CD4-positive, alpha-beta T cell (primary cell): ENCODE data around the gene PPARD. TPM values are rescaled to one million over a fixed set of nuclear protein-coding genes. Genes with fewer than 3 reads are reported as not detected.

Experiments
- ATAC-seq: fragments of 200-7000 bp; cut with Tn5 transposase; one replicate; pipeline ENCODE4 v1.10.0; 2022; ENCODE audit warnings: mild to moderate bottlenecking; ENCODE audit not compliant: poor library complexity
- CTCF ChIA-PET: fragments of 350-600 bp; sonication (Branson Sonifier 250); formaldehyde crosslinking; loops from one replicate; lab custom pipeline; 2021; ENCODE audit warnings: antibody characterized with exemption, inconsistent platforms; lab: Charles Lee
- POLR2A ChIA-PET: fragments of 350-600 bp; sonication (Branson Sonifier 250); formaldehyde crosslinking; loops from one replicate; lab custom pipeline; 2021; ENCODE audit warnings: antibody characterized with exemption, inconsistent platforms; lab: Charles Lee
- DNase-seq, 14 experiments: peaks; one replicate each; pipeline ENCODE4 v3.0.0-alpha.2; 2013 to 2020; ENCODE audit warnings: mixed read lengths in 2 of 14
- H3K27ac ChIP-seq, 2 donors: one replicate each; pipeline versions ENCODE4 v1.5.1 to v1.7.0; 2013; ENCODE audit warnings: low read length in 2 of 2, low read depth in 1 of 2, mild to moderate bottlenecking in 1 of 2
- H3K27me3 ChIP-seq, 2 experiments: 1 replicate in 1 of 2; 2 replicates in 1 of 2; pipeline versions ENCODE4 v1.6.1 to v1.7.0; 2013; ENCODE audit warnings: low read length in 2 of 2, control low read depth in 1 of 2, mild to moderate bottlenecking in 1 of 2, moderate library complexity in 1 of 2; ENCODE audit not compliant: insufficient read depth in 2 of 2, control insufficient read depth in 1 of 2
- H3K36me3 ChIP-seq: one replicate; pipeline ENCODE4 v1.6.1; 2013; ENCODE audit warnings: low read length, control low read depth; ENCODE audit not compliant: insufficient read depth
- H3K4me1 ChIP-seq: one replicate; pipeline ENCODE4 v1.6.1; 2013; ENCODE audit warnings: low read length, control low read depth; ENCODE audit not compliant: insufficient read depth
- H3K4me3 ChIP-seq: one replicate; pipeline ENCODE4 v1.5.1; 2013; ENCODE audit warnings: mild to moderate bottlenecking, low read length, moderate library complexity
- H3K9me3 ChIP-seq, 2 experiments: 1 replicate in 1 of 2; 2 replicates in 1 of 2; pipeline versions ENCODE4 v1.6.1 to v1.7.0; 2013; ENCODE audit warnings: low read length in 2 of 2, mild to moderate bottlenecking in 2 of 2, control low read depth in 1 of 2, moderate library complexity in 1 of 2; ENCODE audit not compliant: control insufficient read depth in 1 of 2, insufficient read depth in 1 of 2
- H3K27ac Mint-ChIP-seq: one replicate; pipeline ENCODE4 v1.8.0; 2020; ENCODE audit warnings: mixed read lengths
- H3K27me3 Mint-ChIP-seq: one replicate; pipeline ENCODE4 v1.8.0; 2021; ENCODE audit warnings: mixed read lengths
- H3K36me3 Mint-ChIP-seq: one replicate; pipeline ENCODE4 v1.8.0; 2021; ENCODE audit warnings: low read depth, mixed read lengths
- H3K4me1 Mint-ChIP-seq: one replicate; pipeline ENCODE4 v1.8.0; 2021; ENCODE audit warnings: low read depth, mixed read lengths
- H3K4me3 Mint-ChIP-seq: one replicate; pipeline ENCODE4 v1.8.0; 2020; ENCODE audit warnings: mild to moderate bottlenecking, mixed read lengths
- H3K9me3 Mint-ChIP-seq: one replicate; pipeline ENCODE4 v1.8.0; 2020; ENCODE audit warnings: mixed read lengths
- CTCF ChIP-seq: fragments of 200-600 bp; IDR thresholded peaks from one replicate; pipeline ENCODE4 v1.8.0; 2022; ENCODE audit warnings: antibody characterized with exemption, mild to moderate bottlenecking
- intact Hi-C, 2 experiments: fragments of 100-400 bp; cut with DNase I in 1 of 2; cut with micrococcal nuclease in 1 of 2; formaldehyde crosslinking; loops; one replicate each; pipeline versions ENCODE4 v1.15.1 to v1.9.0; 2023 to 2025; cut with DNase I, micrococcal nuclease
- total RNA-seq, 174 experiments: library from RNA in 2 of 174; stranded (reverse) in 2 of 174; gene quantifications; one replicate each; pipeline ENCODE4 v1.2.3 and lab custom pipeline; 2021 to 2026

Gene PPARD
- total RNA-seq, 2 experiments from 2014 or later, result 34.1 to 37.0 TPM

- Histone ChIP-seq H3K27ac (no peak overlapping the region), H3K4me1 (no peaks in the 10 kb centered on the region), H3K27me3 (no peaks in the 10 kb centered on the region), H3K4me3 (no peak overlapping the region), H3K9me3 (peaks cover 21 to 27% of the 10 kb centered on the region in 2 experiments), H3K36me3 (peaks cover 30% of the 10 kb centered on the region)
- ATAC-seq, result no peak
- H3K4me3 Mint-ChIP-seq, result no peak overlapping the region
- ChIA-PET POLR2A (interaction anchor here (0.6 kb wide), 1 partner anchor 23 kb away, joined by 3 read pairs; no protein-coding TSS in a partner anchor), CTCF (no interaction called here)
- no peak overlapping the region for H3K27ac Mint-ChIP-seq
- intact Hi-C loops, result no loop called here
- no peak for DNase-seq
- H3K4me1 Mint-ChIP-seq, result no peaks in the 10 kb centered on the region
- no peak for TF ChIP-seq CTCF
- peaks cover 58% of the 10 kb centered on the region for H3K36me3 Mint-ChIP-seq
- H3K9me3 Mint-ChIP-seq, result peaks cover 5% of the 10 kb centered on the region
- no peaks in the 10 kb centered on the region for H3K27me3 Mint-ChIP-seq
These were observed 85.5 kb downstream of the PPARD start for GRCh38 chr6:35427851-35428321.

- POLR2A ChIA-PET, result no interaction called here
- no peak overlapping the region for H3K4me3 Mint-ChIP-seq
- no peak for DNase-seq
These were observed 86.2 kb downstream of the PPARD start for GRCh38 chr6:35428421-35429149.

GRCh38 chr6:35429463-35429862 lies 87.1 kb downstream of the PPARD start:
- H3K4me3 Mint-ChIP-seq, result no peak overlapping the region
- H3K9me3 Mint-ChIP-seq, result peaks cover 5% of the 10 kb centered on the region

More at GRCh38 chr6:35428421-35429149, 86.2 kb downstream of the PPARD start:
- H3K9me3 Mint-ChIP-seq, result peaks cover 5% of the 10 kb centered on the region
- no peaks in the 10 kb centered on the region for H3K27me3 Mint-ChIP-seq
- CTCF ChIA-PET, result no interaction called here
- H3K4me3 ChIP-seq, result no peak overlapping the region
- TF ChIP-seq CTCF, result no peak
- H3K27ac ChIP-seq, result no peak overlapping the region
- peaks cover 21 to 27% of the 10 kb centered on the region in 2 experiments for H3K9me3 ChIP-seq
- no peak overlapping the region for H3K27ac Mint-ChIP-seq
- no peak for ATAC-seq
- intact Hi-C loops, result no loop called here
- H3K4me1 ChIP-seq, result no peaks in the 10 kb centered on the region
- peaks cover 27% of the 10 kb centered on the region for H3K36me3 ChIP-seq
- no peaks in the 10 kb centered on the region for H3K27me3 ChIP-seq
- H3K36me3 Mint-ChIP-seq, result peaks cover 54% of the 10 kb centered on the region
- H3K4me1 Mint-ChIP-seq, result no peaks in the 10 kb centered on the region

More at GRCh38 chr6:35429463-35429862, 87.1 kb downstream of the PPARD start:
- H3K27ac ChIP-seq, result no peak overlapping the region
- no peaks in the 10 kb centered on the region for H3K4me1 ChIP-seq
- H3K36me3 ChIP-seq, result peaks cover 19% of the 10 kb centered on the region
- ATAC-seq, result no peak
- no peaks in the 10 kb centered on the region for H3K27me3 Mint-ChIP-seq
- H3K9me3 ChIP-seq, result peaks cover 21 to 27% of the 10 kb centered on the region in 2 experiments
- H3K4me3 ChIP-seq, result no peak overlapping the region
- intact Hi-C loops, result no loop called here
- no peaks in the 10 kb centered on the region for H3K27me3 ChIP-seq
- no peak for DNase-seq
- H3K4me1 Mint-ChIP-seq, result no peaks in the 10 kb centered on the region
- ChIA-PET CTCF (no interaction called here), POLR2A (no interaction called here)
- no peak overlapping the region for H3K27ac Mint-ChIP-seq
- H3K36me3 Mint-ChIP-seq, result peaks cover 45% of the 10 kb centered on the region
- no peak for TF ChIP-seq CTCF
